NCI-H82 (cell line): Measurements from ENCODE around the gene BICC1.

ENCODE experiments used
- DNase-seq: peaks from one replicate; lab custom pipeline; 2025; lab: John Stamatoyannopoulos, UW

Gene BICC1

GRCh38 chr10:58752665-58753064, 240.0 kb downstream of the BICC1 start:
- DNase-seq: no peak

- no peak for DNase-seq
Measured at GRCh38 chr10:58753425-58753824, 240.8 kb downstream of the BICC1 start.

DNA sequence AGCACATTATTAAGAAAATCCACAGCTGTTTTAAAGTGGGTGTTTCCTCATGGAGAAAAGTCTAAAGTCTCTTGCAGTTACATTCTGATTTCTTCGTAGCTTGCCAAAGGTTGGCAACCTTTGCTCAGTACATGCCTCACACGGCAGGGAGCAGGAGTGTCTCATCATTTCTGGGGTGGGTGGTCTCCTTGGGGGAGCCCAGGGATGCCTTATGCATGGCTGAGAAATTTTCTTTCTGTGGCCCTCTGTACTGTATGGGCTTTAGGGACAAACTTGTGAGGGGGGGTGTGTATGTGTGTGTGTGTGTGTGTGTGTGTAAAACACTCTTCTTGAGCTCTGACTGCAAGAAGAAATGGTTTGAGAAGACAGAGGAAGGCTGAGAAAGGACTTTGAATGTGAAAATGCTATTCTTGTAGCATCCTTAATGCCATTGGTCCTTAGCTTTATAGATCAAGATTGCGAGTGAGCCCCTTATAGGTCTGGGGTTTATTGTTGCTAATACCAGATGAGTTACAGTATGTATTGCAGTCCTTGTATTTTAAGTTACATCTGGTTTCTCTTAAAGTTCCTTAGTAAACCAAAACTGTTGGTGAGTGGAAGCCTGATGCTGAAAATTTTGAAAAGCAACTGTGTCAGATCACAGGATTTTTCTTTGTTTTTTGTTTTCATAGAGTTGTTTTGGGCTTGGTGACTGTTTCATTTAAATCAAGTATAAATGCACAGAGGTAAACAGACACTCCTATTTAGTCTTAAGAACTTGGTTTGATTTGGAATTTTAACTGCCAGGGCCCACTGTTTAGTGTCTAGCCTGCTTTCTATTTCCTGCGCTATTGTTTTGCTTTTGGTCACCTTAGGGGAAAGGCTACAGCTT, 242.0 kb downstream of the BICC1 start:
- DNase-seq: no peak

- DNase-seq: no peak
Measured at GRCh38 chr10:58755340-58755610, 242.6 kb downstream of the BICC1 start.

DNA sequence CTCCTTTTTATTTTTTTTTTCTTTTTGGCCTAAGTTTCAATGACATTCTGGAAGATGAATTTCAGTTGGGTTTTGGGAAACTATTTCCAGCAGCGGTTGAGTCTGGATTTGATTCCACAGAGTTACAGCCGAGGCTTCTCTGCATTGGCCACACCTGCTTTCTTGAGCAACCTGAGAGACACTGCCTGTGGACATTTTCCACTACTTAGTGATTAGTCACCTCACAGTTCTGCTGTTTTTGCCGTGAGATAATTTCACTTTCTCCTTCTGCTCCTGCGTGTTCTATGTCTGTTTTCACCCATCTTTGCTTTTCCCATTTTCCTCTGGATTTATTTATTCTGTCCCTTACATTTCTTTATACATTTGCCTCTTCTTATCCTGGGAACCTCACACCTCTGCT, 243.0 kb downstream of the BICC1 start:
- DNase-seq: no peak

- no peak for DNase-seq
Measured at GRCh38 chr10:58756130-58756719, 243.6 kb downstream of the BICC1 start.

DNA sequence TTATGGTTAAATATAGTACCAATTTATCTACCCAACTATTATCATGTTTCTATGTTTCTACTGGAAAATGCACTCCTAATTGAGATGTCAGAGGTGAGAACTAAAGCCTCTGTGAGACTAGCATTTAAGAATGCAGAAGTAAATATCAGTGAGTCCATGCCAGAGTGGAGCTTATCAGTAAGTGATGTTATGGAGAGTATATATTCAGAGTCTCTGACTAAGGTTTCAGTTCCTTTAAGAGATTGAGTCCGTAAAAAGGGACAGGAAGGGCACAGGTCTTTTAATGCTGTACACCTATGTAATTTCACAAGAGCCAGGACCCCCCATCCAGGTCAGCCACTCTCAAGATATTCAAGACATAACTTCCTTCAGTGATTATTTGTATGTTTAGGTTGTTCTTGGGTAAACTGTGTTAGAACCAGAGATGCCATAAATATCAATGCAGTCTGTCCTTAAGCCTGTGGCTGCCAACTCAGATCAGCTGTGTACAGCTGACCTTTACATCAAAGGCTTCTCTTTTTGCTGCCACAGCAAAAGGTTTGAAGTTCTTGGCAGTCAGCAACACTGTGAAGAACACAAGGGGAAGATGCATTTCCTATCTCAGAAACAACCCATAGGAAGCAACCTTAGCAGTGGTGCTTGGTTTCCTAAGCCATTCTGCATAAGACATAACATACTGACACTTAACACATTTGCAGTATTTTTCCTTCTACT, 244.8 kb downstream of the BICC1 start:
- DNase-seq: no peak

DNA sequence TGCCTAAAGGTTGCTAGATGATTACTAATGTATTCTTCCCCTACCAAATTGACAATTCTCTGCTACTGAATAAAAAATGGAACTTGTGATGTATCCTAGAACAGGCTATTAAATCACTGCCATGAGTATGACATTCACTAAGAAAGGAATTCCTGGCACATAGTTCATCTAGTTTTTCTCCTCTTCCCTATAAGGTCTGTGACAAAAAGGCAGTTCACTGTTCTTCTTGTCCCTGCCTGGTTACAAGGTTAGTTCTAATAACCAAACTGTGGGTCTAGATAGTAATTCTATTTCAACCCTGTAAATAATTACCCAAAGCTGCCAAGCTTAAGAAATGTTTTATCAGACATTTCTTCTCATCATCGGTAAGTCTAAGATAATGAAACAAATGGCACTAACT, 245.6 kb downstream of the BICC1 start:
- DNase-seq: no peak

GRCh38 chr10:58764087-58764747, 251.5 kb downstream of the BICC1 start:
- no peak for DNase-seq

GRCh38 chr10:58765910-58766309, 253.2 kb downstream of the BICC1 start:
- DNase-seq: no peak

DNA sequence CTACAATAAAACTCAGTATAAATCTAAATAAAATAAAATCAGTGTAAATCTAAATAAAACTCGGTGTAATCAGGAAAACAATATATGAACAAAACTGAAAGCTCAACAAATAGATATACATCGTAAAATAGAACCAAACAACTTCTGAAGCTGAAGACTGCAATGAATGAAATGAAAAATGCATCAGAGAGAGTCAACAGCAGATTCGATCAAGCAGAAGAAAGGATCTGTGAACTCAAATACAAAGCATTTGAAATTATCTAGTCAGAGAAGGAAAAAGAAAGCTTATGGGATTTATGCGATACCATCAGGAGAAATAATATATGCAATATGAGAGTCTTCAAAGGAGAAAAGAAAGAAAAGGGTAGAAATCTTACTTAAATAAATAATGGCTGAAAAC, 255.0 kb downstream of the BICC1 start:
- no peak for DNase-seq

GRCh38 chr10:58771863-58772262, 259.2 kb downstream of the BICC1 start:
- DNase-seq: no peak

GRCh38 chr10:58772758-58773157, 260.1 kb downstream of the BICC1 start:
- no peak for DNase-seq

GRCh38 chr10:58773341-58773740, 260.7 kb downstream of the BICC1 start:
- no peak for DNase-seq

DNA sequence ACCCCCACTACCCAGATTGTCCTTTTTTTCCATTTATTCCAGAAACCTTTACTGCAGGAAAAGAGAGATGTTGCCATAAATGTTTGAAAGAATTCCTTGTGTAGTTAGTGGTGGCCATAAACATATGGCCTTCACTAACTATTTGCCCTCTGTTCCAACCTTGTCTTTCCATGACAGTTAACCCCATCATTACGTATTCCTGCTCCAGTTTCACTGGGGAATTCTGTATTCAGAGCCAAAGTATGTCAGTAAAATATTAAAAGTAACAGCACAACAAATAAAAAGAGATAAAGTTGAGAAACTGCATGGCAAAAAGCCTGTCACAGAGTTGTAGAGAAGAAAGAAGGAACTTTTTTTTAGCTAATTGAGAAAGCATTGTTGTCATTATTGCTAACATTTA, 261.3 kb downstream of the BICC1 start:
- no peak for DNase-seq

DNA sequence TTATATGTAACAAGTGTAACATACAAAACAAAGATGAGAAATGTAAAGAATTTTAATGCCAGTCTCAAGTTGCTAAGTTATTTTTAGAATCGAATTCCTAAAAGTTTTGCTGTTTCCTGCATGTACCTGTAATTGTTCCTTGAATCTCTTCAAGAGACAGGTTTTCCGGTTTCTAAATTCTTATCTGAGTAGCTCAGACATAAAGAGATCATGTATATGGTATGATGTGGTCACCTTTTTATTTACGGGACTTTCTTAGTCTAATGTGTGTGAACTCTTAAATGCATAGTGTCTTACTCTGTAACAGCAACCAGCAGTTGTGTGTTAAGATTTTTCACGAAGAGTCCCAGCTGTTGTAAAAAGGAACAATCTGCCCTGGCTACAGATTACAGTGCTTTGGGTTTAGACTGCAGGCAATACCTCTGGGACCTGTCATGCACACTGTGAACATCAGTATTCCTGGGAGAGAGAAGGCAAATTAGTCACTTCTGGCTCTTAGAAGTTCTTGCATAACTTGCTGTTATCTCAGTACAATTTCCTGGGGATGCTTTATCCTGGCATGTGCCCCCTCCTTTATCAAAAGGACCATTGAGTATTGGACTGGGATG, 263.4 kb downstream of the BICC1 start:
- DNase-seq: no peak

DNA sequence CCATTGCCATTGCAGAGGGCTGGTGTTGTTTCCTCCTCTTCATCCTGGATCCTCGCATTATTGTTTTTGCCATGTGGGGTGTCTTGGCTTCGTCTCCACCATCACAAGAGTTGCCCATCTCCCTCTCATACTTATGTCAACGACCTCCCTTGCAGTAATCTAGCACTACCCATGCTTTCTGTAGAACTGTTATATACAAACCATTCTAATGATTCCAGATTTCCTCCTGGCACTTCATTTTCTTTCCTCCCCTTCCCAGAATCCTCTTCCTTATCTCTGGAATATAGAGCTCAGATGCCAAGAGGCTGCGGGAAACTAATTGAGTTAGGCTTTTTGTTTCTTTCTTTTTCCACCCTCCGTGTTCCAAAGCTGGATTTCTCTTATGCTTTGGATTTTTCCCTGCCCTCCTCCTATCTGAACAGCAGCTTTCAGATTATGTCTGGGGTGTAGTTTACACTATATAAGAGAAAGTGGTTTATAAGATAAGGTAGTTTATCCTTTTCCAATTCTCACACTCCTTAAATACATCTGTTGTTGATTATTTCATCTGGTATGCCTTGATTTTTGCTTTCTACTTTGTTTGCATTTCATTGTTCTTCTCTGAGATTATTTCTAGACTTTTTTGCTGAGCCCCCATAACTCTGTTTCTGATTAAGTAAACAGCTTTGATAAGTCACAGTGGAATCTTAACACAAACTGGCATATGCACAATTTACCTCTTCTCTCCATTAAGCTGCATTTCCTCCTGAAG, 264.1 kb downstream of the BICC1 start:
- DNase-seq: no peak

- no peak for DNase-seq
Measured at GRCh38 chr10:58778966-58779365, 266.3 kb downstream of the BICC1 start.

DNA sequence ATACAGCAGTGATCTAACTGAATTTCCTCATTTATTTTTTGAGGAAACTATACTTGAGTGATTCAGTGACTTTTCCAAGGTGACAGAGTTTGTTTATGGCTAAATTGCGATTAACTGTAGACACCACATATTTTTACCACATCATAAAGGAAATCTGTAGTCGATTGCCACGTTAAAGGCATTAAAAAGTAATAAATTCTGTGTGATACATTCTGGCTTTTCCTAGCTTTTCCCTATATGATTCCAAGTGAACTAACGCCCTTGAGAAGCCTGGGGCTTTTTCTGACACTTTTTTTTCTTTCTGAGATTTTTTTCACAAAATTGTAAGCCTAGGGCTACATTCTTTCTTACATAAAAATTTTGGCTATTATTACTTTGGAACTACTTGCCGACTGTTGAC, 266.9 kb downstream of the BICC1 start:
- DNase-seq: no peak

- DNase-seq: no peak
Measured at GRCh38 chr10:58780476-58780875, 267.8 kb downstream of the BICC1 start.

DNA sequence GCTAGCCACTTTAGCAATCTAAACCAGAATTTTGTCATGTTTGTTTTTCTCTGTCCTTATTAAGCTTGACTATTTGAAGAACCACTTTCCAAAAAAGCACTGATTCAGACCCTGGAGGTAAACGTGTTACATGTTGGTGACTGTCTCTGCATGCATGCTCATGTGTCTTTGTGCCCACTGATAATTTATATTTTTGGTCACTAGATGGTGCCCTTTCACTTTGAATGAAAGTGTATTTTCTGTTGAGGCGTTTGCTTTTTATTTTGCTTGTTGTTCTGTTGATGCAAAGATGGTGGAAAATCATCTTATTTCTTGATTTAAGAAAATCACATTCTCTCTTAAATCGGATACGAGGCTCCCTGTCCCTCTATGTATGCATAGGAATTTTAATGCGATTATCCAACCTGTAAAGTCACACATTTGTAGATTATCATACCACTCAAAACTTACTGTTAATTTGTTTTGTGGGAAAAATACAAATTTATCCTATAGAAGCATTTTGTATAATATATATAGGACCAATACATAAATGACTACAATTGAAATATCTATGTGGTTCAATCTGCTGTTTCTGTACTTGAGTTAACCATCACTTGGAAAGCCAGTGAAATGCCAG, 269.3 kb downstream of the BICC1 start:
- peak; percentile 71 for DNase-seq
